Measurements from ENCODE around the gene CTU2.

The CTU2 gene

DNA sequence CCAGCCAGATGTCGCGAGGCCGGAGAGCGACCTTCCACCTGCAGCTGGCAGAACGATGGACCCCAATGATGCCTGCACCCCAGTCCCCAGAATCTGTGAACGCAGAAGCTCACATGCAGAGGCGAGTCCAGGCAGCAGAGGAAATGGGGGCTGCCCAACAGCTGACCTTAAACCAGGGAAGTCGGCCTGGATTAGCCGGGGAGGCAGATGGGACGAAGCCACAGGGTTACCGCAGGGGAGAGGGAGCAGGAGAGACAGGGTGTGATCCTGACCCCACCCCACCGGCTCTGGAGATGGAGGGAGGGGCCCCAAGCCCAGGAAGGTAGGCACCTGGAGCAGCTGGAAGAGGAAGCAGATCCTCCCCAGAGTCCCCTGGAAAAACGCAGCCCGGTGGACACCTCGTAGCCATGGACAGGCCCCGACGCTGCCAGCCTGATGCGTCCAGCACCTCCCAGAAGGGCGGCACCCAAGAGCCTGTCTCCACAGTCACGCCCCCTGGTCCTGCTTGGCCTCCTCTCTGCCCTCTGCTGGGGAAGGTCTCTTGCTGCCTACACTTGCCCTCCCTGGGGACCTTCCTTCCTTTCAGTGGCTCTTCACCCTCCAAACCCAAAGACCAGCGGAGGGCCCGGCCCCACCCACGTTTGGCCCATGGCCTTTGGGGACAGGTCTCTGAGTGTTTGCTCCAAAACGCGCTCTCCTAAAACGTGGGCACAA lies 41.4 kb downstream of the CTU2 start:
- peak; percentile 99 for DNase-seq

DNA sequence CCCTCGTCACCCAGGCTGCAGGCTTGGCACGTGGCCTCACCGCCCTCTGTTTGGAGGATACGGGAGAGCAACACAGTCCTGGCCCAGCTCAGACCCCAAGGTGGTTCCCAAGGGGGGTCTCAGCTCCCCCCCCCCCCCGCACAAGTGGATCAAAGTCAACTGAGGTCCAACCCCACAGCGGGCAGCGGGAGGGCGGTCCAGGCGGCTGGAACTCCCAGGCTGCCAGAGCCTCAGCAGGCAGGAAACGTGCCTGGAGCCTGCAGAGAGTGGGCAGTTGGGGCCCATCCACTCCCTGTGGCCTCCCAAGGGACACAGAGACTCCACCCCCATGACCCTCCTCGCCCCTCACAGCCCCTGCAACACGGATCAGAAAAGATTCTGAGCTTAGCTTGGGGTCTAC lies 42.1 kb downstream of the CTU2 start:
- no peak for DNase-seq

DNA sequence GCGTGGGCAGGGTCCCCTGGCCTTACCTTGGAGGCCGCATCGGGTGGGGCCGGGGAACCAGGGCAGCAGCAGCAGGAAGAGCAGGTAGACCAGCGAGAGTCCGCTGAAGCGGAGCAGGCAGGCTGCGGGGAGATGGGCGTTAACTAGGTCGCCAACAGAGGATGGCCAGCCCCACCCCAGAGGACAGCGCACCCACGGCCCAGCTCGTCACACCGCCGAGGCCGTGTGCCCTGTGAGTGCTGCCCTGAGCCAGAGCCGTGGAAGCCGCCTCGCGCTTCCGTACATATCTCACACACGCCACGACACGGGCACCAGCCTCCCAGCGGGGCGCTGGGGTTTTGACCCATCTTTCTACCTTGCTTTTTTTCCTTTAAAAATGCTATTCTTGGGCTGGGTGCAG lies 43.1 kb downstream of the CTU2 start:
- DNase-seq = no peak

DNA sequence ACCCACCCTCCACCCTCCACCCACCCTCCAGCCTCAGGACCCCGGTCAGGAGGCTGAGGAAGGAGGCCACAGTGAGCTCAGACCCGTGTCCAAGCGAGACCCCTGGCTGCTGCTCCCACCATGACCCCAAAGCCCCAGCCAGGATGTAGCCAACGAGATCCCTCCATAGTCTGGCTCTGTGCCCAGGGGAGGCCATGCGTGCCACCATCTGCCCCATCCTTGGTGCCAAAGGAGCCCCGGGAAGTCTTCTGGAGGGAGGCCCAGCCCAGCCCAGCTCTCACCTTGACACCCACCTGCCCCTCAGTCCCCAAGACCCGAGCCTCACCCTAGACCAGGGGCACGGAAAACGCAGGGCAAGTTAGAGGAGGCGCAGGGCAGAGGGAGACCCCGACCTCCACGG lies 44.6 kb downstream of the CTU2 start:
- no peak for DNase-seq

DNA sequence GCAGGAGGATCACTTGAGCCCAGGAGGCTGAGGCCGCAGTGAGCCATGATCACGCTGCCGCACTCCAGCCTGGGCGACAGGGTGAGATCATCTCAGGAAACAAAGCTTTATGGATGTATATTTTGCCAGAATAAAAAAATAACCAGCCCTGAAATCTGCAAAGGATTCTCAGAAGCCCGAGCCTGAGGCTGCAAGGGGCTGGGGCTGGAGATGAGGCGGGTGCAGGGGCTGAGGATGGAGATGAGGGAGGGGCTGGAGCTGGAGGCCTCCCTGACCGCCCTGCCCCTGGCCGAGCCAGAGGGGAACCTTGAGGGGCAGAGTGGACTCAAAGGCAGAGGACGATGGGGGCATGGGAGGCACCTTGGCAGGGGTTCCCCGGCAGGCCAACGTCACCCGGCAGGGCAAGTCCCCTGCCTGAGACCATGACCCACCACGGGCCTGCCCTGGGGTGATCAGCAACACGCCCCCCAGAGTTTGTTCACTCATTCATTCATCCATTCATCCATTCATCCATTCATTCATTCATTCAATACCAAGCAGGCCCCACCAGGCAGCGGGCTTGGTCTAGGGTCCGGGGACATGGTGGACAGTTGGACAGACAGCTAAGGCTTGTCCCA lies 46.2 kb downstream of the CTU2 start:
- no peak for DNase-seq

DNA sequence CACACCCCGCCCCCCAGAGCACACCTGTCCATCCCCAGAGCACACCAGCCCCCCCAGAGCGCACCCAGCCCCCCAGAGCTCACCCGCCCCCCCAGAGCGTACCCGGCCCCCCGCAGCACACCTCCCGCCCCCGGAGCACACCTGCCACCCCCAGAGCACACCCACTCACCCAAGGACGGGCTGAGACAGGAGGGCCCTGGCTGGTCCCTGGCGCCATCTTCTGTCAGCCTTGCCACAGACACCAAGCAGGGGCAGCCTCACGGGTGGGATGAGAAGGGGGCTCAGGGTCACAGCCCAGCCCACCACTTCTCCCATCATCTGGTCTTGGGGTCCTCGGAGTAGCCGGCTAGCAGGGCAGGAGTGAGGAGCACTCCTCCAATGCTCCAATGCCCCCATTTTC lies 46.9 kb downstream of the CTU2 start:
- DNase-seq = peak; percentile 60

DNA sequence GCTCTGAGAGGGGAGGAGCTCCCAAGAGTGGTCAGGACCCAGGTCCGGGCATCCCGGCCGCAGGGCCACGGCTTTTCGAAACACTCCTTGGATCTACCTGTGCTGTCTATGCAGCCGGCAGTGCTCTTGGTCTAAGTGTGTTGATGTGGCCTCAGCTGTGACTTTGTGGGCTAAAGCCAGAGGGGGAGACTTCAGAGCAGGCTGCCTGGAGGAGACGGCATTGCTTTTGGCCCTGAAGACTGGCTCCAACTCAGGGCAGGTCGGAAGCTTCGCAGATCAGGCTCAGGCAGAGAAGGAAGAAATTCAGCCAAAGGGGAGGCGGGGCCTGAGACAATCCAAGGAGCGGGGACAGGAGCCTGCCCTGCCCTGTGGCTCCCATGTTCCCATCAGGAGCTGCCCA lies 47.3 kb downstream of the CTU2 start:
- no peak for DNase-seq

DNA sequence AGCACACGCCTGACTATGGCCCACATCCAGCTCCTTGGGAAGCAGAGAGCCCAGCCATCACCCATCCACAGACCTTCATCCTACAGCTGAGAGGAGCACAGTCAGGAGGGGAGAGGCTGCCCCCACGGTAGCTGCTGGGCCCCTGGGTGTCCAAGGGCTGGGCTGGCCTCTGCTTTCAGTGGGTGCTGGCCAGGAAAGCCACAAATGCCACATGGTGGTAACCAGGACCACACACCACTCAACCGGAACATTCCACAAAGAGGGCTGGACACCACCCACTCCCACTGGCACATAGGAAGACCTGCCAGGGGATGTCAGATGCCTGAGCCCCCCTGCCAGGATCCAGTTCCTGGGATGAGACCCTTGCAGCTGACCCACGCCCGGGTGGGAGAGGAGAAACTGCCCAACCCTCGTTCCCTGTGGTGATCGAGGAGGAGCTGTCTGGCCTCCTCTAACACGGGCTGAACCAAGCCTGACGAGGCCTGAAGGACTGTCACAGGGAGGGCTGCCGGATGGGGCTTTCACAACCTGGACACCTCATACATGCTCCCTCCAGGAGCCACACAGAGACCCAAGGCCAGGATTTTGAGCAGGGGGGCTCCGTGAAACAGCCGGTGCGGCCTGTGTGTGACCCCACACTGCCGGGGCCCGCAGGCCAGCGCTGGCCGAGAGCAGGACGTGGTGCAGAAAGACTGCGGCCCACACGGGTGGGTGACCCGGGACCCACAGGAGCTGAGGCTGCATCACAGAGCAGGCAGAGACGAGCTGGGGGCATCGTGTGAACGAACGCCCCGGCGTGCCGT lies 48.0 kb downstream of the CTU2 start:
- DNase-seq = no peak

DNA sequence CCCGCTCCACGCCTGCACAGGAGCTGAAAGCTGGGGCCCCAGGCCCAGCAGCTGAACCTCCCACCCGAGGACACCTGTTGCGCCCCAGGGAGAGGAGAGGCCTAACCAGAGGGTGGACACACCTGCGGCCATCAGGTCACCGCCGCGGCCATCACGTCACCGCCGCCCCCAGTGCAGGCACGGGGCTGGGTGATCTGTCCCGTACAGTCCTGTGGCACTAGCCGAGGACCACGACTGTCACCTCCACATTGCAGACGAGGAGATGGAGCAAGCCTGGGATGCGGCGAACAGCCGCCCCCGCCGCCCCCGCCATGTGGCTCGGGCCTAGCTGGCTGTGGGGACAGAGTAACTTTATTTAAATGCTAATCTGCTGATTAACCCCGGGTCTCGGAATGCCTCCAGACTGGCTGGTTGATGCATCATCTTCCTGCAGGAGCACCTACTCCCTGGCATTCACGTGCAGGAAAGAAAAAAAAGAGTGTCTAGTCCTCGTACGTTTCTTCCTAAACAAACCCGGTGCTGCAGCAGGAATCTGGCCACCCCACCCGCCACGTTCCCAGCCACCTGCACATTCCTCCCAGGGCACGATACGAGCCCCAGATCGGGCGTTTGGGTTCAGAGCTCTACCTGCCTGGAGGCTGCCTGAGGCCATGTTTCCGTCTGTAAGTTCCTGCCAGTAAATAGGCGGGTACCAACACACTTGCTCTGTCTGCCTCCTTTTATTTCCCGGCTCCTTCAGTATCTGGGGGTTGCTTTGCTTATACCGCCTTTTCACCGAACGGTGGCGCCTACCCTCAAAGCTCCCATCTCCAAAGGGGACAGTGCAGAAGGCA lies 48.8 kb downstream of the CTU2 start:
- DNase-seq = peak; percentile 96

DNA sequence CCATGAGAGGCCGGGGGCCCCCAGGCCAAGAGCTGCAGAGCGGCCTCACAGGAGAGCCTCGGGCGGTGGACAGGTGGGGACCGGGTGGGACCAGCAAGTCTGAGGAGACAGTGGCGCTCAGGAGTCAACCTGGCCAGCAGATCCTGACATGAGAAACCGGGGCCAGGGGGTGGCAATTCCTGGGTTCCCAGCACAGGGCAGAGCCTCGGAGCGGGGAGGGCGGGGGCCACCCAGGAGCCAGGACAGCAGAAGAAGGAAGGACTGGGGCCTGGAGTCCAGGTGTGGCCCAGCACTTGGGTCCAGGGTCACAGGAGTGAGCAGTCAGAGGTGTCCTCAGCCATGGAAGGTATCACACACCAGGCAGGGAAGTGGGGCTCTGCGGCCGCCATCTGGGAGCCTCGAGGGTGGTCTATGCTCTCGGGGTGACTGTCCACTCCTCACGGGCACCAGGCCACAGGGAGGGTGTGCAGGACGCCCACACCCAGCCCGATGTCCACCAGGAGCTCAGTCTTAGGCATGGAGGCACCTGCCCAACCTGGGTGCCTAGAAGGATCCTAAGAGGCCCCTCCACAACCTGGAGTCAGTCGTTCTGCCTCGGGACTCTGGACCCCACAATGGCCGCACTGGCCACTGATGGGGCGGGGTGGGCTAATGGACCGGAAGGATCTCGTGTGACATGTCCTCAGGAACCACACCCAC lies 49.6 kb downstream of the CTU2 start:
- peak; percentile 73 for DNase-seq

DNA sequence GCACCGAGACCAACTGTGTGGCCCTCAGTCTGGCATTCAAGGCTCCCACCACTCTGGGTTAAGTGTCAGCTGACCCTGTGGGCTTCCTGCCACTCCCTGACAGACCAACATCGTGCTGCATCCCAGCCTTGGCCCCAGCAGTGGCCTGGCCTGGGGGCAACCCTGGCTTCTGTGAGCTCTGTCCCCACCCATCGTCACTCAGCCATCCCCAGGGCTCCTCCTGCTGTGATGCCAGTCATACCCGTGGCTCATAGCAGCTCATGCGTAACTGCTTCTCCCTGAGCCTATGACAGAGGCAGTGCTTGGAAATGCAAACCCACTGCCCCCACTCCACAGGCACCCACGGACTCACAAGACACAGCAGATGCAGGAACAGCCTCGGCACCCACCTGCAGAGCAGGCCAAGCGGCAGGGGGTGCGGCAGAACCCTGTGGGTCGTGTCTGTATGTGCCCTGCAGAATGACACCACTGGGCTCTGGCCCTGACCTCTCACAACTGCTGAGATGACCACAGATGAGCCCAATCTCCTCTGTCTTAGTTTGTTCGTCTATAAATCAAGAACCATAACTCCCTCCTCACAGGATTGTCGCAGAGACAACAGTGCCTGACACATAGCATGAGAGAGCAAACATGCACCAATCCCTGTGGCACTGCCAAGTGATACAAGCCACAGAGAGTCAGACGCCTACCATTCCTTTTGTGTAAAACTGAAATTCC lies 52.1 kb downstream of the CTU2 start:
- DNase-seq = peak; percentile 80

DNA sequence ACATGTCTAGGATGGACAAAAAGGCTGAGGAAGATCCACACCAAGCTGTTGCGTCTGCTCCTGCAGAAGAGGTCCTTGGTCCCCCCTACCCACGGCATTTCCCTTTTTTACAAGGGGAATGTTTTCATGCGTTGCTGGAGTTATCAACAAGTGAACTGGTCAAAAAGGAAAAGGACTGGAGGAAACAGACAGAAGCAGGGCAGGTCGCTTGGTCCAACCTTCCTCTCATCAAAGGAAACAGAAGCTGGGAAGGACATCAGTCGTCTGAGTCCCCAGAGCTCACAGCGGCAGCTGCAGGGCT lies 52.6 kb downstream of the CTU2 start:
- no peak for DNase-seq

DNA sequence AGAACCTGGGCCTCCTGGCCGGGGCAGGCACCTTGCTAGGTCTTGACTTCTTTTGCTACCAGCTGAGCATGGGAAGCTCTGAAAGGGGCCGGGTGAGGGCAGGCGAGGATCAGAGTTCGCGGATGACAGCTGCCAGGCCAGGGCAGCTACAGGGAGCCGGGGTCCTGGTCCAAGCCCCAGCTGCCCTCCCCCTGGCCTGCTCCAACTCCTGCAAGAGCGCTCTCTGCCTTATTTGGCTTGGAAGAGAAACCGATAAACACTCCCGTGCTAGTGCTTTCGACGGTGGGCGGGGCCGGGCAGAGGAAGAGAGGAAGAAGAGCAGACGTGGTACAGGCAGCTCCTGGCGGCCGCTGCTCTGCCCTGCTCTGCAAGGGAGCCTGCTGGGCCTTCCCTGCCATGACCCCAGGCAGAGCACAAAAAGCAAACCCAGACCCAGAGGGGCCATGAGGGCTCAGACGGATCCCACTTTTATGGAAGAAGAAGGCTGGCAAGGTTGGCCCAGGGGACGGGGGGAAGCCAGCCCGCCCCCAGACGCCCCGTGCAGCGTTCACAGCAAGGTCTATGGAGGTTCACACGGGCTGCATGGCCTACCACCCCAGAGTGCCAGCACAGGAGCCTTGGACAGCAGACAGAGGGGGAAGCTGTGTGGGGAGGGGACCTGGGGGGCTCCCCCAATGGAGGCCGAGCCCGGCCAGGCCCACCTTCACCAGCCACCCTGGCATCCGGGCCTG lies 53.1 kb downstream of the CTU2 start:
- no peak for DNase-seq

DNA sequence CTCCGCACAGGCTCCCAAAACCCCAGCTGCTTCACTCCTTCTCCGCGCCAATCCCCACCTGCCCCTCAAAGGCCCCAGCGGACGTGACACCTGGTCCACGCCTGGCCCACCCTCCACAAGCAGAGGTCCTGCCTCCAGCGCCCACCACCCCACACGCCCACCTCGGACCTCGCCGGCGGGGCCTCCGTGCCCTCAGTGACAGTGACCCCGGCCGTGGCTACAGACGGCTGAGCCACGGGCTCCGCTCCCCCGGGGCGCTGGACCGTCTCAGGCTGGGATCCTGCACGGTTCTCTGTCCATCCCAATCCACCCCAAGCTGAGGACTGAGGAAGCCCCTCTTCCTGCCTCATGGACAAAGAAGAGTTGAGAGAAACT lies 53.7 kb downstream of the CTU2 start:
- DNase-seq = no peak

DNA sequence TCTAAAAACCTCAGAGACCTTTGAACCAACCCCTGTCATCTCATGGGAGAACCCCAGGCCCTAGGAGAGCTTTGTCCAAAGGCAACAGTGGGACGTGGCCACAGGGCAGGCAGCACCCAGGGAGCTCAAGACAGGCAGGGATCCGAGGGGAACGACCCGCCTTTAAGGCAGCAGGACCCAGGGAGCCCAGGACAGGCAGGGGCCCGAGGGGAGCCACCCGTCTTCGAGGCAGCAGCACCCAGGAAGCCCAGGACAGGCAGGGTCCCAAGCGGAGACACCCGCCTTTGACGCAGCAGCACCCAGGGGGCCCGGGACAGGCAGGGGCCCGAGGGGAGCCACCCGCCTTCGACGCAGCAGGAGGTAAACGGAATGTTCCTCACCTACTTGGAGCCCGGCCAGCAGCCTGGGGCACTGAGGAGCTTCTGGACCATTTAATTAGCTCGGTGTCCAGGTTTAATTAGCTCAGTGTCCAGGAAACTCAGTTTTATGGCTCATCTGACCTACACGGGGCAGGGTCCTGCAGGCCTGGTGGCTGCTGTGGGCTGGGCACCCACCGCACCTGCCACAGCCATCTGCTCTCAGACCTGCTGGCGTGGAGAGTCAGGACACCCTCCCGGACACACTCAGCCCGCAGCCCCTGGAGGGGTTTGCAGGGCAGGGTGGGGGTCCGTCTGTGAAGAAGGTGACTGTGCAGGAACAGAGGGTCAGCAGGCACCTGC lies 54.3 kb downstream of the CTU2 start:
- no peak for DNase-seq

DNA sequence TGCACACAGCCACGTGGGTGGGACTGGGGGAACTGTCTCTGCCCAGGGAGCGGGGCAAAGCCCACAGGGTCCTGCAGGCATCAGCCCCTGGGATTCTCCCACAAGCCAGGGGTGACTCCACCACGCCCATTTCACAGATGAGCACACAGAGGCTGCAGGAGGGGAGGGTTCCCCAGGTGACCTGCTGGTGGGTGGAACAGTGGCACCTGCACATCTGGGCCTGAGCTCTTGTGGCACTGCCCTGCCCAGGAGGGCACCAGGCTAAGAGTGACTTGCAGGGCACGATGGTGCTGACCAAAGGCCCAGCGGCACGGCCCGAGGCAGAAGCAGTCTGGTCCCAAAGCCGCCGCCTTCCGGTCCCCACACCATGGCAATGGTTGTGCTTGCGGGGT lies 54.8 kb downstream of the CTU2 start:
- DNase-seq = no peak

DNA sequence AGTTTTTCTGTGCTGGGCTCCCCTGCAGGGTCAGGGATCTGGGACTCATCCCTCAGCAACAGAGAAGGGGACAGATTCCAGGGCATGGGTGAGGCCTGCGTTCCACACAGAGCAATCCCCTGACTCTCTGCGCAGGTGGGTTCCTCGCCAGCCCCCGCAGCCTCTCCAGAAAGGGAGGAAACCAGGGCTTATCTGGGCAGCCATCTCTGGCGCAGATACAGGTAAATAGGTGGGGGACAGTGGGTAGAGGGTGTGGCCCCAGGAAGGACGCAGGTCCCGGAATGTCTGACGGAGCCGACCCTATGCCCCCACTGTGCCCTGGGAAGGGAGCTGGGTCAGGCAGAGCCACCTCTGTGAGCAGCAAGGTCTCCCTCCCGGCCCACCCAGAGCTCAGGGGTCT lies 55.5 kb downstream of the CTU2 start:
- DNase-seq = peak; percentile 64

DNA sequence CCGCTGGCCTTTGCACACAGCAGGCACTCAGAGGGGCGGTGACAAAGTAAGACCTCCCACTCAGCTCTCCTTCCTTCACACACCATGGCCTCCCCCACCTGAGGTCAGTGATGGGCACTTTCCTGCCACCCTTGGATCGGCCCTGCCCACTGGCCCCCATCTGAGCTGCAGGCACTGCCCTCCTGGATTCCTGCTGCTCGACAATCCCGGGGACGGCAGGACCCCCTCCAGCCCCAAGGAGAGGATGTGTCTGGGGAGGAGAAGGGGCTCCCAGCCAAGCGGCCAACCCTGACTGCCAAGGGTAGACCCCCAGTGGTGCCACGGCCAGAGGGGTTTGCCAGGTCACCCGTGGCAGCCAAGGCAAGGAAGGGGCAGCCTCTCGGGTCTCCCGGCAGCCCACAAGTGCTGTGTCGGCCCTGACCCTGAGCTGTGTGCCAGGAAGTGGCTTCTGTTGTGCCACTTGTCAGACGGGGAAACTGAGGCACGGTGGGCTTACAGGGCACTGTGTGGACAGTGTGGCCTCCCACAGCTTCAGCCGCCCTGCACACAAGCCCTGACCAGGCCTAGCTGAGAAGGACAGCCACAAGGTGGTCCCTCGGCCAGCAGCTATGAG lies 56.1 kb downstream of the CTU2 start:
- DNase-seq = no peak

DNA sequence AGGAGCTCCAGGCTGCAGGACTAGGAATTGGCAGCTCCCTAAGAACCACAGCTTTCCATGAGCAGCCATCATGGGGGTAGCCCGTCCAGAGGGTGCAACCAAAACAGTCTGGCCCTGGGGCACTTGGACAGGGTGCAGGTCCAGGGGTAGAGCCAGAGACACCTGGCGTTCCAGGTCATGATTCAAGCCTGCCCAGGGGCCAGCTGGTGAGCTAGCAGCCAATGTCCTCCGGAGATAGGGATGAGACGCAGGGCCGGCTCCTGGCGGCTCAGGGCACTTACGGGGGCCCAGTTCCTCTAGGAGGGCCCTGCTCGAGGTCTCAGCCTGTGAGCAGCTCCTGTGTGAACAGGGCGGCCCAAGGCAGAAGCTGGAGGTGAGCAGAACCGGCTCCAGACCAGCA lies 56.6 kb downstream of the CTU2 start:
- peak; percentile 64 for DNase-seq

DNA sequence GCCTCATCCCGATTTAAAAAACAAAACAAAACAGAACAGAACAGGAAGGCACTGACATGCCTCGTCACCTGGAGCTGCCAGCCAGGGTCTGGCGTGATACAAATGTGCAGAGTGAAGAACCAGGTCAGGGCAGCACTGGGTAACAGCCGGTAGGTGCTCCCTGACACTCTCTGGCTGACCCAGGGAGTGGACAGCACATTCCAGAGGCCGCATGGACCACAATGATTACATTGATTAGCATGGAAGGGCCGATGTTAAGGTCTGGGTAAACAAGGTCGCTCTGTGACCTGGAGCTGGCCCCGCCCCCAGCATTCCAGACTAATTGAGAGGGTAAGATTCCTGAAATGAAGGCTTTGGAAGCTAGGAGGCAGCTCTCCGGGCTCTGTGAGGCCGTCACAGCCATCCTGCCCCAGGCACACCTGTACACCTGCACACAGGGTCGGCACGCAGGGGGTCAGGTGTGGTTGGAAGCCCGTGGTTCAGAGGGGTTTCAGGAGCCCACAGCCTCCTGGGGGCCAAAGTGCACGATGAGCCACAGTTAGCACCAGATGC lies 57.3 kb downstream of the CTU2 start:
- DNase-seq = no peak
